Stimulated activated CD8-positive, alpha-beta memory T cell treated with anti-CD3 and anti-CD28 coated beads, Interleukin-7, amount 100 ng/mL, for 4 hours (primary cell): ENCODE results near the gene BNIPL.

Experiments used
- DNase-seq, 2 donors: peaks; one replicate each; pipeline ENCODE4 v3.0.0-alpha.2; 2020; ENCODE audit warnings: low read depth in 2 of 2

The BNIPL gene

GRCh38 chr1:151036356-151036755, at the start of gene BNIPL:
Gene BNIPL, plus strand, starts transcription at chr1:151036586. Its CDS starts 140 bp downstream, at chr1:151036726.
- DNase-seq = no peak

DNA sequence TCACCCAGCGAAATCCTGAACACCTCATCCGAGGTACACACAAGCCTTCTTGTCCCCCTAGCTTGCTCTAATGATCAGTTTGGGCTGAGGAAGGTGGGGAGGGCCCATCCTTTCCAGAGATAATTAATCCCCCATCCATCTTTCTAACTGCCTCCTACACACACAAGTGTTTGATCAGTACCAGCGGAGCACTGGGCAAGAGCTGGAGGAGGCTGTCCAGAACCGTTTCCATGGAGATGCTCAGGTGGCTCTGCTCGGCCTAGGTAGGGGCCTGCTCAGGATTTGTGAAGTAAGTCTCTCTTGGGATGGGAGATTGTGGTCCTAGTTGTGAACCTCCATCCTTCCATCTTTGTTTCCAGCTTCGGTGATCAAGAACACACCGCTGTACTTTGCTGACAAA, 48.5 kb upstream of the BNIPL start:
- no peak for DNase-seq

DNA sequence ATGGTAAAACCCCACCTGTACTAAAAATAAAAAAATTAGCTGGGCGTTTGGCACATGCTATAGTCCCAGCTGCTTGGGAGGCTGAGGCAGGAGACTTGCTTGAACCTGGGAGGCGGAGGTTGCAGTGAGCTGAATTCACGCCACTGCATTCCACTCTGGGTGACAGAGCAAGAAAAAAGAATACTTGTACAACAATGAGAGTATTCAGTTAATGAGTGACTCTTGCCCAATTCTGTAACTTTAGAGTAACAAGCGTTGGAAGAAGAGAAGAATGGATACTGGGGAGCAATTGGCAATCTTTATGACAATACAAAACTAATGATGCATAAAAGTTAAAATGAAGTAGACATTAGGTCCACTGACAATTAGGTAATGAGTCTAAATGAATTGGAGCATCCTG, 43.8 kb upstream of the BNIPL start:
- no peak for DNase-seq

DNA sequence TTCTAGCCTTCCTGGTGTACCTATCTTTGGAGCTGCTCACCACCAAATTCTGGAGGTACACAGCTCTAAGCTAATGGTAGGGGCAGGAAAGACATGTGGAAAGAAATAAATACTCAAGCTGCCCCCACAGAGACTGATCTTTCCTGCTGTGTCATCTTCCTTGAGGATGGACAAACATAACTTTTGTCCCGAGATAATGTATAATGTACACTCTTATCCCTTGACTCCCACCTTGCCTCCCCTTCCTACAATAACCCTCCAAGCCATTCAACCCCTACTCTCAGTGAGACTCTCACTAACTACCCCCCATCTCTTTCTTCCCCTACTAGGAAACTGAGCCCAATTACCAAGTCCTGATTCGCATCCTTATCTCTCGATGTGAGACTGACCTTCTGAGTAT, 42.1 kb upstream of the BNIPL start:
- DNase-seq = no peak

DNA sequence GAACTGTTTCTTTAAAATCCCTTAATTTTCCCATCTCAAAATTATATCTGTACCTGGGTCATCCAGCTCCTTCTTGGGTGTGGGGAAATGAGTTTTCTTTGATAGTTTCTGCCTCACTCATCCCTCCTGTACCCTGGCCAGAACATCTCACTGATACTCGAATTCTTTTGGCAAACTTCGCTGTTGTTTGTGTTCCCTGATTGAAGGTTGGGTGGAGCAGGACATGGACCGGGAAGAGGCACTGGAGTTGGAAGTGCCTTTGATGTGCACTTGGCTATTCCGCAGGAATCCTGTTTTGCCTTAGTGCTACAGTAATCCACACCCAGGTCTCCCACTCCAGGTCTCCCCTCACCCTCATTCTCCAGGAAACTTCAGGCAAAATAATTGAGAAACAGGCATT, 40.9 kb upstream of the BNIPL start:
- DNase-seq = no peak

- no peak for DNase-seq
Measured at GRCh38 chr1:150995896-150996295, 40.5 kb upstream of the BNIPL start.

DNA sequence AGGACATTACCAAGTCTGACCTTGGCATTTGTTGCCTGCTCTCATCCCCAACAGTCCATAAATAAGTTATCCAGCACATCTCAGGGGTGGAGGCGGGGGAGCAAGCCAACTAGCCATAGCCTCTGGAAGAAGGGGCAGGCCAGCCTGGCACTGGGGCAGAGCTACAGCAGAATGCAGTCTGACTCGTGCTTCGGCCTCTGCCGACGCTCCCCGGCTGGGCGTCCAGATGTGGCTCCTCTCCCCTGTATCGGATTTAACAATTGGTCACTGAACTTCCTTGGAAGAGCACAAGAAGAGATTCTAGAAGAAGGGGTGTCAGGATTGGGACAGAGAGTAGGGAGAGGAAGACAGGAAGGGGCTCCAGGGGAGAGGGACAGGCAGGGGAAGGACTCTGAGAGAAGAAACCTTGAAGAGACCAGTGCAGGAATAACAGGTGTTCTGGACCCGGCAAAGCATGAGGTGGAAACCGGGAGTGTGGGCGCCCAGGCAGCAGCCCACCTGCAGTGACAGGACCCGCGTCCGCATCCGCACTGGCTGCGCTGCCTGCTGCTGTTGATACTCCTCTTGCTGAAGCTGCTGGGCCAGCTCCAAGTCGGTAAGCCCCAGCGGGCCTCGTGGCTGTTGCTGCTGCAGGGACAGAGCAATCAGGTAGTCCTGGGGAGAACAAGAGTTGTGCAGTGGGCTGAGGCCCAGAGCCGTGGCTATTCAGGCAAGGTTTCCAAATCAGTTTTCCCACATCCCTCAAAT, 39.1 kb upstream of the BNIPL start:
- DNase-seq = no peak

GRCh38 chr1:150997949-150998348, 38.4 kb upstream of the BNIPL start:
- DNase-seq = no peak

DNA sequence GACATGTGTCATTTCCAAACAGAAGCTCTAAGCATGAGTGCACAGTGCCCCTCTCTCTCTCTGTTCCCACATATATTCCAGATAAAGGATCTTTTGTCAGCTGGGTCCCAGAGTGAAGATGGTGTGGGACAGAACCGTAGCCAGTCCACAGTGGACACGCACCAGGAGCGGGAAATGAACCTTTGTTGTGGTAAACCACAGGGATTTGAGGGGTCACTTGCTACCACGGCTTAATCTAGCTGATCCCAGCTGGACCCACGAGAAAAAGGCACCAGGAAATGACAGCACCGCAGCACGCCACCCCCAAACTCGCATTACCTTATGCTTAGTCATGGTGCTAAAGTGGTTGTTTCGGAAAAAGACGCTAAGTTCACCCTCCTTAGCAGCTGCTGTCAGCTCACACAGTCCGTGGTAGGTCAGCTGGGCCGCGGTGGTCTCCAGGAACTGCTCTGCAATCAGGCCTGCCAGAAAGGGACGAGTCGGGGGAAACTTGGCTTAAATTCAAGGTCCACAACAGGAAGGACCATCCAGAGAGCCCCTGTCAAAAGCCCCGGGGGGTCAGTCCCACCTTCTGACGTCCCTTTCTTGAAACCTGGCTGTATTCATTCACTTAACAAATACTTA, 37.2 kb upstream of the BNIPL start:
- DNase-seq = no peak

DNA sequence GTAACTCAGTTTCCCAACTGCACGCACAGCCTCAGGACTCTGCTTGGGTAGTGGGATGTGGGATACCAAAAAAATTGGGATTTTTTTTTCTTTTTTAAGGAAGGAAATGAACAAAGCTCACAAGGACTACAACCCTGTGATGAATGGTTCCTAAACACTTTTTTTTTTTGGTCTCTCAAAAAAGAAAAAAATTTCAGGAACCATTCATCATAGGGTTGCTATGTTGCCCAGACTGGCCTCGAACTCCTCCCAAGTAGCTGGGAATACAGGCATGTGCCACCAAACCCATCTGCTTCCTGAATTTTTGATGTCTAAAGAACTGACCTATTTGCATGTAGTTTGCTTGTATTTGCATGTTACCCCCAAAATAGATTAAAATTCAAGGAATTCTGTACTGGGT, 36.5 kb upstream of the BNIPL start:
- DNase-seq = no peak

DNA sequence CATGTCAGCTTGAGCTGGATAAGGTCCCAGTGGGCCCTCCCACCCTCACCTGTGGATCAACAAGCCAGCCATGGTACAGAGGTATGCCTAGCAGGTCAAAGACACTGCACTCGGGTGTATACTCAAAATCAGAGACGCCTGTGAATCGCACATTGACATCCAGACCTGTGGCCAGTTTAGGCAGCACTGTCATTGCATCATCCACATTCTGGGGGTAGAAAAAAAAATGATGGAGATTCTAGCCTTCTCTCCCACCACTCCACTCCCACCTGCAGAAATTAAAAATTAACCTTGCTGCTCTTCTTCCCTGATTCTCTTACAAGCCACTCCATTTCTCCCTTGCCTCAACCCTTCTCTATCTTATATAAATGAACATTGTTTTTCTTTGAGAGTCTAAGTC, 36.0 kb upstream of the BNIPL start:
- DNase-seq = no peak

DNA sequence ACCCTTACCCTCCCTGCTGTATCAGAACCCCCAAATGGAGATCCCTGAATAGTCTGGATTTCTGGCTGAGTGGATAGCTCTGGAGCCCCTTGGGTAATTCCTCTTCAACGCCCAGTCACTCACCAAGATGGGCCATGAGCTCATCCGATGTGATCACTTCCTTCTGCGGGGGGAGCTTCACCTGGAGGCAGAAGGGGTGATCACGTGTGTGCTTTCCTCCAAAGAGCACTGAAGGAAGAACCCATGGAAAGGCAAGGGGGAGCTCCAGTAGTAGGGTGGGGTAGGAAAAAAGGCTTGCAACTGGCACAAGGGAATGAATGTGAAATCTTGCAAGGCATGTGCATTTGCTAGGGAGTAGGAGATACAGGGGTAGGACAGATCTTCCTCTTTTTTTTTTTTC, 34.8 kb upstream of the BNIPL start:
- DNase-seq = no peak

DNA sequence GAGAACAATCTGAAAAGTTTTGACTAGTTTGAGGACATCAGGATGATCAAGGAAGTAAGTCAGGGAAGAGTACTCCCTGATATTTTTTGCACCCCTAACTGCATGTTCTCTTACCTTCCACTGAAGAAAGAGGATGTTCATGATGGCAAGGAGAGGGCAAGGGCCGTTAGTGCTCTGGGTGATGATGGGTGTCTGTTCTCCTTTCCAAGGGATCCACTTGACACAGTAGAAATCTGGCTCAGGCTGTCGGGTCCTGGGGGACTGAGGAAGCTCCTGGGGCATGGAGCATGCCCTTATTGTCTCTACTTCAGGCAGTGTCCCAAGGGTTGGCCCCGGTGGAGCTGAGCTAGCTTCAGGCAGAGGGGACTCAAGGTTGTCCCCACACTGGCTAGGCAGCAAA, 34.3 kb upstream of the BNIPL start:
- no peak for DNase-seq

GRCh38 chr1:151002611-151003010, 33.8 kb upstream of the BNIPL start:
- DNase-seq = no peak

- DNase-seq = no peak
Measured at GRCh38 chr1:151003180-151003579, 33.2 kb upstream of the BNIPL start.

DNA sequence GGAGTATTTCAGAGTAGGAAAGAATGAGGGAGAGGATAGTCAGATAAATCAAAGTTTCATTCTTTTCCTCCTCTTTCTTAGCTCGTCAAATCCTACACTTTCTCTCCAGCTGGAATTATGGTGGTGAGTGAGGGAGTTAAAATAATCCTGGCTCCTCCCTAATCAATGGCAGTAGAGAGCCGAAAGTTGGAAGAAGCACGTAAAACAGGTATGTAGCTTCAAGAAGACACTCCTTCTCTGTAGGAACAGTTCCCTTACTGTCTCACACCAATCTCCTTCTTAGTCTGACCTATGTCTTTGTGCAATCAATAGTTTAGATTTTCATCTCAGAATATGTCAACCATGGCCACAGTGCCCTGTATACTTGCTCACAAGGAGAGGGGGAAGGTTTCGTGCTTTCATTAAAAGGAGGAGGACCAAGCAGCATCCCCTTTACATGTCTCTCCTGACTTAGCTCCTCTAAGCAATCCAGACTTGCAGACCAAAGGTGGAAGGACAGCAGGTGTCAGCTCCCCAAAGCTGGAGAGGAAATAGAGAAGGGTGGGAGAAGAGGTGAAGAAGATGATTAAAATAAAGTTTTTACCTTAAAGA, 30.6 kb upstream of the BNIPL start:
- no peak for DNase-seq

- peak in 1 of 2 donors; percentile 6 for DNase-seq
Measured at GRCh38 chr1:151006327-151007052, 29.9 kb upstream of the BNIPL start, which contains the start of gene MINDY1. Gene MINDY1, minus strand, starts transcription at chr1:151006902. Its CDS starts 4,285 bp downstream, at chr1:151002617.

DNA sequence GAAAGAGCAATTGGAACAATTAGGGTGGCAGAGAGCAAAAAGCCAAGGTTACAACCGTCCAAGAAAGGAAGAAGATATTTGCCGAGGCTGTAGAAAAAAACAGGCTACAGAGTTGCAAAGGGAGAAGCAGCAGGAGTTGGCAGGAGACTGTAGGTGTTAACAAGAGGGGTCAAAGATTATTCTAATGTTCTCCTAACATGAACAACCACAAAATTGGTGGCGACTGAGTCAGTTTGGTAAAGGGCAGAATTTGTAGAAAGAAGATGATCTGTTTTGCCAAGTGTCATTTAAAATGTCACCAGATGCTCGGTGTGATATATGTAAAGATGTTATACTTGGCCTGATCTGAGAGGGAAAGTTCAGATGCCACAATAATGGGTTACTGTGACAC, 28.5 kb upstream of the BNIPL start:
- DNase-seq = no peak

DNA sequence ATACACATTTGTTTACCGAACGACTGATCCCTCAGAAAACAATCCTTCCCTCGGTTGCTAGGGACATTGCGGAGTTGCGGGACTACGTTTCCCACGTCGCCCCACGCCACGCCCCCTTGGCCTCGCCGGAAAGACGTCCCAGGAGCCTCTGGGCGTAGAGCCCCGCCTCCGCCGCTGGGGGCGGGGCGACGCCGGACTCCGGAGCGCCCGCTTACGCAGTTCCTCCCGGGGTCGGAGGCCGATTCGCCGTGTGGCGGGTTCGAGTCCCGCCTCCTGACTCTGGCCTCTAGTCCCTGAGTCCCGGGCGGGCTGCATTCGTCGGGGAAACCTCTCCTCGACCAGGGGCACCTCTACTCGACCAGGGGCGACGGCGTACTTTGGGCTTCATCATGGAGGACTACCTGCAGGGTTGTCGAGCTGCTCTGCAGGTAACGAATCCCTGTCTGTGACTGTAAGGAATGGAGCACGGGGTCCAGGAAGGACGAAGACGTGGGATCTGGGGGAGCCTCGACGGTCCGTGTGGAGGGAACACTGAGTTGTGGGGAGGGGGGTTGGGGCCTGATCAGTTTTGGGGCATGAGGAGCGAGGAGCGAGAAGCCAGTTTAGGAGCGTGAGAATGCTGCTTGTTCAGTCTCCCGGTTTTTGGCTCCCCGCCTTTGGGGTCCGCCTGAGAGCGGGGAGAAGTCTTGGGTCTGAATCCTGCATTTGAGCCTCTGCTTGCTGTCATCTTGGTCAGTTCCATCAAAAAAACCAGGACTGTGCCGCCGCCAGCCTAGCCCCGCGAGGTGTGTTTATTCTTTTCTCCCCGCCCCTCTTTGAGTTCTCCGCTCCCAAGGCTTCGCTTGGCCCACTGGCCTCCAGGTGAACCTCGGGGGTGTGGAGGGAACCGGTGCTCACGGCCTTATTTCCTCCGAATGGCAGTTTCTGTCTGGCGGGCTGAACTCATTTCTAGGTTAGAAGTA, 27.9 kb upstream of the BNIPL start, which contains the start of gene PRUNE1:
TSS of gene PRUNE1 (plus strand) at position 206 of the 962 bp plus-strand sequence. CDS start at position 390, 184 bp downstream.
- DNase-seq = peak; percentile 87 to 96

- no peak for DNase-seq
Measured at GRCh38 chr1:151009206-151009587, 27.2 kb upstream of the BNIPL start.

- no peak for DNase-seq
Measured at GRCh38 chr1:151009674-151010345, 26.6 kb upstream of the BNIPL start.
